Keratinocyte (primary cell): ENCODE data around the gene MYOZ3. TPM values are rescaled to one million over a fixed set of nuclear protein-coding genes. Genes with fewer than 3 reads are reported as not detected.

Source experiments
- DNase-seq: peaks from one replicate; pipeline ENCODE4 v3.0.0-alpha.2; 2011; ENCODE audit warnings: low read depth, missing footprints, low spot score
- FAIRE-seq: peaks from 2 replicates; lab custom pipeline; 2011; peaks lifted over from hg19 to GRCh38; lab: Jason Lieb, UNC
- H2AFZ ChIP-seq: 2 replicates; pipeline ENCODE4 v1.6.0; 2012; ENCODE audit warnings: low read length, control low read depth, inconsistent platforms; ENCODE audit not compliant: control insufficient read depth
- H3K27ac ChIP-seq: 2 replicates; pipeline ENCODE4 v1.5.1; 2011; ENCODE audit warnings: low read length; ENCODE audit not compliant: control insufficient read depth, insufficient read depth
- H3K27me3 ChIP-seq: 3 replicates; pipeline ENCODE4 v1.6.0; 2011; ENCODE audit warnings: low read length; ENCODE audit not compliant: control insufficient read depth, insufficient read depth; ENCODE audit errors: extremely low read depth
- H3K36me3 ChIP-seq, 2 experiments: 2 replicates in 1 of 2; 3 replicates in 1 of 2; pipeline ENCODE4 v1.5.1; 2011; ENCODE audit warnings: low read length in 2 of 2, mild to moderate bottlenecking in 1 of 2; ENCODE audit not compliant: control insufficient read depth in 2 of 2, insufficient read depth in 2 of 2; ENCODE audit errors: extremely low read depth in 1 of 2
- H3K4me1 ChIP-seq: 3 replicates; pipeline ENCODE4 v1.5.1; 2011; ENCODE audit warnings: low read length; ENCODE audit not compliant: control insufficient read depth, insufficient read depth; ENCODE audit errors: extremely low read depth
- H3K4me2 ChIP-seq: 3 replicates; pipeline ENCODE4 v1.6.0; 2011; ENCODE audit warnings: low read depth, low read length; ENCODE audit not compliant: control insufficient read depth, insufficient read depth; ENCODE audit errors: extremely low read depth
- H3K4me3 ChIP-seq, 3 experiments: fragments of 200-600 bp in 1 of 3; sonication (generic) in 1 of 3; 2 replicates in 2 of 3; 3 replicates in 1 of 3; pipeline ENCODE4 v1.5.1; 2011 to 2016; ENCODE audit warnings: low read length in 3 of 3, mild to moderate bottlenecking in 3 of 3, control low read depth in 2 of 3, inconsistent platforms in 1 of 3, low read depth in 1 of 3, mixed read lengths in 1 of 3, mixed run types in 1 of 3, moderate library complexity in 1 of 3; ENCODE audit not compliant: control insufficient read depth in 2 of 3, insufficient read depth in 2 of 3; ENCODE audit errors: extremely low read depth in 1 of 3
- H3K79me2 ChIP-seq: 2 replicates; pipeline ENCODE4 v1.6.0; 2012; ENCODE audit warnings: low read length; ENCODE audit not compliant: control insufficient read depth, insufficient read depth
- H3K9ac ChIP-seq: 3 replicates; pipeline ENCODE4 v1.6.0; 2011; ENCODE audit warnings: low read length; ENCODE audit not compliant: control insufficient read depth, insufficient read depth; ENCODE audit errors: extremely low read depth
- H3K9me1 ChIP-seq: 3 replicates; pipeline ENCODE4 v1.6.0; 2011; ENCODE audit warnings: low read length; ENCODE audit not compliant: control insufficient read depth, insufficient read depth; ENCODE audit errors: extremely low read depth
- H3K9me3 ChIP-seq: 2 replicates; pipeline ENCODE4 v1.5.1; 2012; ENCODE audit warnings: low read depth, low read length; ENCODE audit not compliant: control insufficient read depth
- H4K20me1 ChIP-seq: 3 replicates; pipeline ENCODE4 v1.6.0; 2011; ENCODE audit warnings: low read length; ENCODE audit not compliant: control insufficient read depth, insufficient read depth; ENCODE audit errors: extremely low read depth
- CTCF ChIP-seq, 3 experiments: IDR thresholded peaks in 1 of 3; conservative IDR thresholded peaks in 1 of 3; optimal IDR thresholded peaks in 1 of 3; 2 replicates in 2 of 3; 3 replicates in 1 of 3; pipeline versions ENCODE3 to v1.5.1; 2011; ENCODE audit warnings: low read length in 3 of 3, mild to moderate bottlenecking in 3 of 3, moderate library complexity in 2 of 3, control low read depth in 1 of 3, inconsistent platforms in 1 of 3; ENCODE audit not compliant: insufficient read depth in 2 of 3; ENCODE audit errors: extremely low read depth in 1 of 3
- EZH2 ChIP-seq: IDR thresholded peaks from one replicate; pipeline ENCODE4 v1.6.1; 2012; ENCODE audit warnings: inconsistent platforms, mild to moderate bottlenecking, low read length, moderate library complexity
- dilution Hi-C: fragments of 300-500 bp; cut with MboI; formaldehyde crosslinking; loops from one replicate; pipeline ENCODE4 v1.7.0; 2020; ENCODE audit warnings: low sequenced_read_pairs; ENCODE audit not compliant: extremely low pct_ligation_motif_present
- polyA plus RNA-seq, 5 experiments: library from polyadenylated mRNA; depleted of rRNA in 3 of 5; stranded (reverse) in 3 of 5; stranded (forward) in 1 of 5; unstranded in 1 of 5; fragments of >200 nt; gene quantifications; 1 replicate in 1 of 5; 2 replicates in 3 of 5; 3 replicates in 1 of 5; pipeline versions ENCODE4 v1.2.1 to v1.2.3, GENCODE V29; 2011 to 2012; ENCODE audit warnings: missing spikeins in 2 of 5, low read depth in 1 of 5, low replicate concordance in 1 of 5

MYOZ3 gene
- polyA plus RNA-seq, 1 donor (not counting 4 experiments of a cell fraction or from before 2014, with no cell fraction given) = 0.03 TPM

GRCh38 chr5:150670275-150670947, 9.4 kb downstream of the MYOZ3 start:
- dilution Hi-C loops = no loop called here
- Histone ChIP-seq H3K9ac (no peak overlapping the region), H3K9me3 (no peaks in the 10 kb centered on the region), H3K4me3 (no peak overlapping the region), H2AFZ (no peak overlapping the region), H3K79me2 (no peaks in the 10 kb centered on the region), H3K4me1 (peaks cover 18% of the 10 kb centered on the region), H3K27ac (no peak overlapping the region), H3K36me3 (no peaks in the 10 kb centered on the region), H3K27me3 (peaks cover 18% of the 10 kb centered on the region), H3K4me2 (no peak overlapping the region), H3K9me1 (no peaks in the 10 kb centered on the region), H4K20me1 (no peaks in the 10 kb centered on the region)
- FAIRE-seq = no peak
- TF ChIP-seq CTCF (optimal IDR thresholded peaks at IDR 0.05 in 1 of 3, IDR thresholded peaks at IDR 0.05 in 1 of 3, conservative IDR thresholded peaks at IDR 0.05 in 1 of 3; ENCODE audit: extremely low read depth in 1 of 3, insufficient read depth in 2 of 3, low read length in 3 of 3) (no peak), EZH2 (no peak)
- DNase-seq = no peak

- no peak overlapping the region for H3K27ac ChIP-seq
- H4K20me1 ChIP-seq = no peaks in the 10 kb centered on the region
- no peak overlapping the region for H3K9ac ChIP-seq
- DNase-seq (no peak), FAIRE-seq (no peak)
- no peaks in the 10 kb centered on the region for H3K9me3 ChIP-seq
- dilution Hi-C loops = no loop called here
- no peak overlapping the region for H3K4me2 ChIP-seq
- no peak for TF ChIP-seq EZH2
- TF ChIP-seq CTCF (optimal IDR thresholded peaks at IDR 0.05 in 1 of 3, IDR thresholded peaks at IDR 0.05 in 1 of 3, conservative IDR thresholded peaks at IDR 0.05 in 1 of 3; ENCODE audit: extremely low read depth in 1 of 3, insufficient read depth in 2 of 3, low read length in 3 of 3) = no peak
- H3K36me3 ChIP-seq = no peaks in the 10 kb centered on the region
- H3K27me3 ChIP-seq = peaks cover 18% of the 10 kb centered on the region
- H3K79me2 ChIP-seq = no peaks in the 10 kb centered on the region
- H3K4me1 ChIP-seq = peaks cover 17% of the 10 kb centered on the region
- no peaks in the 10 kb centered on the region for H3K9me1 ChIP-seq
- H3K4me3 ChIP-seq = no peak overlapping the region
- no peak overlapping the region for H2AFZ ChIP-seq
Observed at GRCh38 chr5:150670948-150671310, 9.9 kb downstream of the MYOZ3 start.
